KMS-11 (cell line): Measurements from ENCODE around the gene NDUFS2.

ENCODE experiments used
- H2AFZ ChIP-seq: fragments of 200-600 bp; sonication (generic); 2 replicates; pipeline ENCODE4 v1.6.1; 2016; ENCODE audit warnings: antibody characterized with exemption, mixed run types, low read depth
- H3K27ac ChIP-seq: fragments of 200-600 bp; sonication (generic); 2 replicates; pipeline ENCODE4 v1.6.1; 2016; ENCODE audit warnings: mild to moderate bottlenecking, mixed run types
- H3K27me3 ChIP-seq: fragments of 200-600 bp; sonication (generic); 2 replicates; pipeline ENCODE4 v1.6.1; 2017; ENCODE audit warnings: mild to moderate bottlenecking, low read depth, mixed run types, moderate library complexity; ENCODE audit not compliant: insufficient read depth
- H3K36me3 ChIP-seq: fragments of 200-600 bp; sonication (generic); 2 replicates; pipeline ENCODE4 v1.6.1; 2017; ENCODE audit warnings: mild to moderate bottlenecking, mixed run types; ENCODE audit not compliant: insufficient read depth
- H3K4me1 ChIP-seq: fragments of 200-600 bp; sonication (generic); 2 replicates; pipeline ENCODE4 v1.6.1; 2016; ENCODE audit warnings: mild to moderate bottlenecking, low read depth, mixed run types; ENCODE audit not compliant: poor library complexity, severe bottlenecking
- H3K4me2 ChIP-seq: fragments of 200-600 bp; sonication (generic); 2 replicates; pipeline ENCODE4 v1.7.0; 2016; ENCODE audit warnings: mild to moderate bottlenecking, mixed run types
- H3K4me3 ChIP-seq: fragments of 200-600 bp; sonication (generic); IDR thresholded peaks from 2 replicates; pipeline ENCODE4 v1.6.1; 2017; ENCODE audit warnings: low read depth, low read length, mixed read lengths; ENCODE audit not compliant: insufficient read depth
- H3K79me2 ChIP-seq: fragments of 200-600 bp; sonication (generic); 2 replicates; pipeline ENCODE4 v1.6.1; 2016; ENCODE audit warnings: low read depth, mixed run types; ENCODE audit not compliant: insufficient read depth
- H3K9ac ChIP-seq: fragments of 200-600 bp; sonication (generic); 2 replicates; pipeline ENCODE4 v1.6.1; 2016; ENCODE audit warnings: mild to moderate bottlenecking, mixed run types
- H4K20me1 ChIP-seq: fragments of 200-600 bp; sonication (generic); 2 replicates; pipeline ENCODE4 v1.6.1; 2016; ENCODE audit warnings: mild to moderate bottlenecking, mixed run types; ENCODE audit not compliant: insufficient read depth
- TF ChIP-seq, protein P1 (sequence below): fragments of 200-600 bp; sonication (generic); conservative IDR thresholded peaks from 2 replicates; pipeline ENCODE4 v1.6.1; 2017; ENCODE audit warnings: low read depth, mild to moderate bottlenecking, antibody characterized with exemption, low read length, moderate library complexity, mixed read lengths

The NDUFS2 gene

DNA sequence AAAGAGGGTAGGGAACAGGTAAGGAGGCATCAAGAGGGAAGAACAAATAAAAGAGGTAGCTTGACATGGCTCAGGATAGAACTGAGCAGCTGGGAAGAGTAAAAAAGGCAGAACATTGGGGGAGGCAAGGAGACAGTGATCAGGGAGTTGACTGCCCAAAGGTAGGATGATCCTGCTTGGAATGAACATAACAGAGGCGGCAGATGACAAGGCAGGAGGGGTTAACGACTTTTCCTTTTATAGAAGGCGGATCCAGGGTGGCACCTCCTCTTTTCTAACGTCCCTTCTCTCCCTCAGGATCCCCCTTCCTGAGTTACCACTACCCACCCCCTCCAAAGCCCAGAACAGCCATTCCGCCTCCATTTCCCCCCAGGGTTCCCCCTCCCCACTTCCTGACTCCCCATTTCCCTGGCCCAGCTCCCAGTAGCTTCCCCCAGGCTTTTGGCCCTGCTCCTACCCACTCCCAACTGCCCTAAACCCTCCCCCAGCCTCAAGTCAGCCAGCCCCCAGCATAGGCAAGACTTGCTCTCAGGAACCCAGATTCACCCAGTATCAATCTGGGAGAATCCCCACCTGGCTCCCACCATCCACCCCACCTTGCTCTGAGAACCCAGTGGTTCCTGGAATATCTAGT is 2.5 kb upstream of the NDUFS2 start:
- peaks cover 18% of the 10 kb centered on the region for H3K4me1 ChIP-seq
- no peaks in the 10 kb centered on the region for H4K20me1 ChIP-seq
- no peak overlapping the region for H2AFZ ChIP-seq
- H3K4me2 ChIP-seq = no peak overlapping the region
- TF ChIP-seq, protein P1, sequence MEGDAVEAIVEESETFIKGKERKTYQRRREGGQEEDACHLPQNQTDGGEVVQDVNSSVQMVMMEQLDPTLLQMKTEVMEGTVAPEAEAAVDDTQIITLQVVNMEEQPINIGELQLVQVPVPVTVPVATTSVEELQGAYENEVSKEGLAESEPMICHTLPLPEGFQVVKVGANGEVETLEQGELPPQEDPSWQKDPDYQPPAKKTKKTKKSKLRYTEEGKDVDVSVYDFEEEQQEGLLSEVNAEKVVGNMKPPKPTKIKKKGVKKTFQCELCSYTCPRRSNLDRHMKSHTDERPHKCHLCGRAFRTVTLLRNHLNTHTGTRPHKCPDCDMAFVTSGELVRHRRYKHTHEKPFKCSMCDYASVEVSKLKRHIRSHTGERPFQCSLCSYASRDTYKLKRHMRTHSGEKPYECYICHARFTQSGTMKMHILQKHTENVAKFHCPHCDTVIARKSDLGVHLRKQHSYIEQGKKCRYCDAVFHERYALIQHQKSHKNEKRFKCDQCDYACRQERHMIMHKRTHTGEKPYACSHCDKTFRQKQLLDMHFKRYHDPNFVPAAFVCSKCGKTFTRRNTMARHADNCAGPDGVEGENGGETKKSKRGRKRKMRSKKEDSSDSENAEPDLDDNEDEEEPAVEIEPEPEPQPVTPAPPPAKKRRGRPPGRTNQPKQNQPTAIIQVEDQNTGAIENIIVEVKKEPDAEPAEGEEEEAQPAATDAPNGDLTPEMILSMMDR = no peak
- no peak overlapping the region for H3K27ac ChIP-seq
- H3K36me3 ChIP-seq = no peaks in the 10 kb centered on the region
- no peak overlapping the region for H3K4me3 ChIP-seq
- no peak overlapping the region for H3K9ac ChIP-seq
- no peaks in the 10 kb centered on the region; the same call in 1 of the 2 replicates for H3K27me3 ChIP-seq
- peaks cover 14% of the 10 kb centered on the region; the same call in 1 of the 2 replicates for H3K79me2 ChIP-seq

- Histone ChIP-seq H3K79me2 (peaks cover 14% of the 10 kb centered on the region; the same call in 1 of the 2 replicates), H3K9ac (no peak overlapping the region), H3K4me2 (no peak overlapping the region), H3K27me3 (no peaks in the 10 kb centered on the region; the same call in 1 of the 2 replicates), H3K4me3 (no peak overlapping the region), H3K4me1 (peaks cover 18% of the 10 kb centered on the region), H4K20me1 (no peaks in the 10 kb centered on the region), H2AFZ (peak overlapping the region; percentile 94; the same call in 1 of the 2 replicates), H3K36me3 (no peaks in the 10 kb centered on the region), H3K27ac (no peak overlapping the region)
- TF ChIP-seq, protein P1 = no peak
Measured at GRCh38 chr1:161200421-161200991, 1.7 kb upstream of the NDUFS2 start.

- Histone ChIP-seq H3K9ac (peak overlapping the region; percentile 73), H3K79me2 (peaks cover 14% of the 10 kb centered on the region; the same call in 1 of the 2 replicates), H3K36me3 (no peaks in the 10 kb centered on the region), H3K4me1 (peaks cover 18% of the 10 kb centered on the region), H3K27ac (peak overlapping the region; percentile 60), H2AFZ (peak overlapping the region; percentile 94), H3K4me3 (peak overlapping the region; percentile 100), H3K4me2 (peak overlapping the region; percentile 94), H4K20me1 (no peaks in the 10 kb centered on the region), H3K27me3 (no peaks in the 10 kb centered on the region; the same call in 1 of the 2 replicates)
- TF ChIP-seq, protein P1 = no peak
Measured at GRCh38 chr1:161200992-161201835, 953 bp upstream of the NDUFS2 start.

GRCh38 chr1:161206411-161207140 is 4.4 kb downstream of the NDUFS2 start:
- H3K36me3 ChIP-seq = no peaks in the 10 kb centered on the region; the same call in 1 of the 2 replicates
- TF ChIP-seq, protein P1 = no peak
- H3K4me1 ChIP-seq = peaks cover 22% of the 10 kb centered on the region
- no peak overlapping the region for H2AFZ ChIP-seq
- H3K79me2 ChIP-seq = peaks cover 14% of the 10 kb centered on the region; the same call in 1 of the 2 replicates
- H3K4me2 ChIP-seq = no peak overlapping the region
- no peaks in the 10 kb centered on the region for H4K20me1 ChIP-seq
- no peak overlapping the region for H3K9ac ChIP-seq
- no peak overlapping the region for H3K4me3 ChIP-seq
- H3K27ac ChIP-seq = no peak overlapping the region
- H3K27me3 ChIP-seq = no peaks in the 10 kb centered on the region
